Measurements from ENCODE around the gene CADM1. TPM values are rescaled to one million over a fixed set of nuclear protein-coding genes. Genes with fewer than 3 reads are reported as not detected.

CADM1 gene
- total RNA-seq, 4 donors from 2014 or later: 10.6 to 15.7 (median 13.8) TPM

DNA sequence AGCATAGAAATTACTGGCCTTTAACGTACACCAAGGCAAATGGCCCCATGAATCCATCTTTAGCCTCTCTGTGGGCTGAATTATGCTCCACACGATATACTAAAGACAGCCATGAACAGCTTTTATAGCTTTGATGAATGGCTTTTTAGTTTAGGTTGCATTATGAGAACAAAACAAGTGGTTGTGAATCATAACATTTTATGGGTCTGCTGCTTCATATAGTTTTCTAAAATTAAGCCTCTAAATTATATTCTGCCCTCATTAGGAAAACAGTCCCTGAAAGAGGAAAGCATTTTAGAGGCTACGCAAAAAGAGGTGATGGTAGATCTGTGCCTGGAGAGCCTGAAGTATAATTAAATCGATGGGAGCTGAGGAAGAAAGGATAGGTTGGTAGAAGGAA, 221.3 kb downstream of the CADM1 start:
- Histone ChIP-seq H3K36me3 (no peaks in the 10 kb centered on the region), H3K27ac (replicated peaks in 1 of 4) (no peak overlapping the region), H3K4me1 (peaks cover 0 to 8% (median 3%) of the 10 kb centered on the region in 4 donors), H3K27me3 (no peaks in the 10 kb centered on the region), H3K9me3 (no peaks in the 10 kb centered on the region), H3K4me3 (no peak overlapping the region)
- intact Hi-C loops (cut with DNase I): no loop called here
- WGBS: 92% methylated on average over 4 of the region's 4 CpGs
- no peak for DNase-seq (ENCODE audit: extremely low spot score)
- TF ChIP-seq EP300 (IDR thresholded peaks at IDR 0.05) (no peak), POLR2AphosphoS5 (IDR thresholded peaks at IDR 0.05) (no peak), POLR2A (IDR thresholded peaks at IDR 0.05; ENCODE audit: low read depth) (no peak)
- TF ChIP-seq, protein P1, sequence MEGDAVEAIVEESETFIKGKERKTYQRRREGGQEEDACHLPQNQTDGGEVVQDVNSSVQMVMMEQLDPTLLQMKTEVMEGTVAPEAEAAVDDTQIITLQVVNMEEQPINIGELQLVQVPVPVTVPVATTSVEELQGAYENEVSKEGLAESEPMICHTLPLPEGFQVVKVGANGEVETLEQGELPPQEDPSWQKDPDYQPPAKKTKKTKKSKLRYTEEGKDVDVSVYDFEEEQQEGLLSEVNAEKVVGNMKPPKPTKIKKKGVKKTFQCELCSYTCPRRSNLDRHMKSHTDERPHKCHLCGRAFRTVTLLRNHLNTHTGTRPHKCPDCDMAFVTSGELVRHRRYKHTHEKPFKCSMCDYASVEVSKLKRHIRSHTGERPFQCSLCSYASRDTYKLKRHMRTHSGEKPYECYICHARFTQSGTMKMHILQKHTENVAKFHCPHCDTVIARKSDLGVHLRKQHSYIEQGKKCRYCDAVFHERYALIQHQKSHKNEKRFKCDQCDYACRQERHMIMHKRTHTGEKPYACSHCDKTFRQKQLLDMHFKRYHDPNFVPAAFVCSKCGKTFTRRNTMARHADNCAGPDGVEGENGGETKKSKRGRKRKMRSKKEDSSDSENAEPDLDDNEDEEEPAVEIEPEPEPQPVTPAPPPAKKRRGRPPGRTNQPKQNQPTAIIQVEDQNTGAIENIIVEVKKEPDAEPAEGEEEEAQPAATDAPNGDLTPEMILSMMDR (IDR thresholded peaks at IDR 0.05): no peak

GRCh38 chr11:115280775-115281174, 223.4 kb downstream of the CADM1 start:
- Histone ChIP-seq H3K36me3 (no peaks in the 10 kb centered on the region), H3K27me3 (no peaks in the 10 kb centered on the region), H3K9me3 (no peaks in the 10 kb centered on the region), H3K27ac (replicated peaks in 1 of 4) (no peak overlapping the region), H3K4me3 (no peak overlapping the region), H3K4me1 (peaks cover 0 to 8% (median 3%) of the 10 kb centered on the region in 4 donors)
- intact Hi-C loops (cut with DNase I): no loop called here
- no peak for DNase-seq (ENCODE audit: extremely low spot score)
- 64% methylated on average over 5 of the region's 5 CpGs for WGBS
- TF ChIP-seq POLR2AphosphoS5 (IDR thresholded peaks at IDR 0.05) (no peak), POLR2A (IDR thresholded peaks at IDR 0.05; ENCODE audit: low read depth) (no peak), EP300 (IDR thresholded peaks at IDR 0.05) (no peak)
- TF ChIP-seq, protein P1 (IDR thresholded peaks at IDR 0.05): no peak

DNA sequence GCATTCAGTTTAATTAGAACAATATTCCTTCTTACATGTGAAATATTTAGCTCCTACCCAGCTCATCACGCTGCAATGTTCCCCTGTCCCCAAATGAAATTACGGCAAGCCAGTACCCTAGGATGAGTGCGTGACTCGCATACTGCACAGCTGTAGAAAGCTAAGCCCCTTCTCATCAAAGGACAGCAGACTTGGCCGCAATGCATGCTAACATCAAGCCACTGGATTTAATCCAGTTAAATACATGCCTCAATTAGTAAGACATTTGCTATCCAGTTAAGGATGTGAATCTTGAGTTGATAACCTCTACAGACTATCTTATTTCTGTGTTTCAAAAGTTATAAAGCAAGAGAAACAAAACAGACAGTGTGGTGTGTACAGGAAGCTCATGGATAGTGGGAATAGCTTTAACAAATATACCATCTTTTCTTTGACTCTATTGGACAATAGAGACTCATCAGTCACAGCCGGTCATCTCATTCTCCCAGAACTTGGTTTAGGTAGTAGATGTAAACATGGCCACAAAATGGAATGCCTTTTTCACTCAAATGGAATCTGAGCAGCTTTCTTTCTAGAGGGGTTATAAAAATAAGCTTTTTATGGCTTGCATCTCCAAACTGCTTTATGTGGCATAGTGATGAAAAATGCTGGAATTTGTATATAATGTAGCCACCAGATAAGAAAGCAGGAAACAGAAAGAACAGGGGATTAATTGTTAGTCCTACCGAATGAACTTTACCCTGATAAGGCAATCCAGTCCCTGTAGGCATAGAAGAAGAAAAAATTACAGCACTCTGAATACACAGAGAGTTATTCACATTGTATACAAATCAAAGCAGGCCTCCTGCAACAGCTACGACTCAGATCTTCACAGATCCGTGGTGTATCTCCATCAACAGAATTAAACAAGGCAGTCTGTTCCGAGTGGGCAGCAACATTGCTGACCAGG, 224.1 kb downstream of the CADM1 start:
- Histone ChIP-seq H3K9me3 (no peaks in the 10 kb centered on the region), H3K27ac (replicated peaks in 1 of 4) (no peak overlapping the region), H3K36me3 (no peaks in the 10 kb centered on the region), H3K4me1 (peaks cover 0 to 8% (median 3%) of the 10 kb centered on the region in 4 donors), H3K4me3 (no peak overlapping the region), H3K27me3 (no peaks in the 10 kb centered on the region)
- TF ChIP-seq EP300 (IDR thresholded peaks at IDR 0.05): no peak
- TF ChIP-seq, protein P1 (IDR thresholded peaks at IDR 0.05): no peak
- TF ChIP-seq POLR2AphosphoS5 (IDR thresholded peaks at IDR 0.05): no peak
- TF ChIP-seq POLR2A (IDR thresholded peaks at IDR 0.05; ENCODE audit: low read depth): no peak
- no peak for DNase-seq (ENCODE audit: extremely low spot score)
- intact Hi-C loops (cut with DNase I): no loop called here
- 67% methylated on average over 10 of the region's 10 CpGs for whole genome bisulfite sequencing

DNA sequence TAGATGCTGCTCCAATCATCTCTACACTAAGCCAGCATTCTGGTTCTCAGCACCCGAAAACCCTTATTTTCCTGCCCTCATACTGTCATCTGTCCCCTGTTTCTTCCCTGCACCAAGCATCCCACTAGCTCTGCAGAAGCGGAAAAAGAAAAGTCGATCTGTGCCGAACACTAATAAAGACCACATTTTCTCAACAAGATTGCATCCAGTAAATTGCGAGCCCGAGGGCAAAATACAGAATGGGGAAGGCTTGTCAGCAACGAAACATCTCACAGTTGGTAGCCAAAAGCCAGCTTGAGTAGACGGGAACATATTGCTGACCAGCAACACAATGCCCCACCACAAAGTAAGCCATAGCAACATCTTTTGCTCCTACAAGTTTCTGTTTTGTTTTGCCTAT, 227.4 kb downstream of the CADM1 start:
- DNase-seq (ENCODE audit: extremely low spot score): no peak
- Histone ChIP-seq H3K4me3 (no peak overlapping the region), H3K36me3 (no peaks in the 10 kb centered on the region), H3K27me3 (no peaks in the 10 kb centered on the region), H3K9me3 (no peaks in the 10 kb centered on the region), H3K4me1 (peaks cover 0 to 8% (median 3%) of the 10 kb centered on the region in 4 donors), H3K27ac (replicated peaks in 1 of 4) (no peak overlapping the region)
- no peak for TF ChIP-seq POLR2A (IDR thresholded peaks at IDR 0.05; ENCODE audit: low read depth)
- TF ChIP-seq EP300 (IDR thresholded peaks at IDR 0.05): no peak
- TF ChIP-seq, protein P1 (IDR thresholded peaks at IDR 0.05): no peak
- no peak for TF ChIP-seq POLR2AphosphoS5 (IDR thresholded peaks at IDR 0.05)
- intact Hi-C loops (cut with DNase I): no loop called here
- WGBS: 90% methylated on average over 8 of the region's 8 CpGs

All from esophagus muscularis mucosa (tissue), 4 donors.